GM19023 (cell line): ENCODE results near the gene SLC2A10.

ENCODE experiments used
- ATAC-seq: cut with Tn5 transposase; IDR thresholded peaks from one replicate; pipeline ENCODE4 v1.9.1; 2021; ENCODE audit warnings: mild to moderate bottlenecking, moderate library complexity; ENCODE audit not compliant: unreplicated experiment

Gene SLC2A10

DNA sequence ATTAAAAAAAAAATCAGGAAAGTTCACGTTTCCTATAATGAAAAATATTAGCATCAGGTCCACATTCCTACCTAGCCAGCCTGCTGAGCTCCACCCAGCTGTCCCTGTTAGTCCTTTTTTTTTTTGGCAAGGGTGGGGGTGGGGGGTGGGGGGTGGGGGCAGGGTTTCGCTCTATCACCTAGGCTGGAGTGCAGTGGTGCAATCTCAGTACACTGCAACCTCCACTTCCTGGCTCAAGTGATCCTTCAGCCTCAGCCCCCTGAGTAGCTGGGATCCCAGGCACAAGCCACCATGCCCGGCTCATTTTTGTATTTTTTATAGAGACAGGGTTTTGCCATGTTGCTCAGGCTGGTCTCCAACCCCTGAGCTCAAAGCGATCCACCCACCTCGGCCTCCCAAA is 7.5 kb upstream of the SLC2A10 start:
- no peak for ATAC-seq

- no peak for ATAC-seq
Measured at GRCh38 chr20:46702447-46703203, 6.8 kb upstream of the SLC2A10 start.

- no peak for ATAC-seq
Measured at GRCh38 chr20:46703435-46703834, 6.0 kb upstream of the SLC2A10 start.

GRCh38 chr20:46704714-46705377 is 4.6 kb upstream of the SLC2A10 start:
- ATAC-seq, result no peak

GRCh38 chr20:46705378-46705729 is 4.1 kb upstream of the SLC2A10 start:
- no peak for ATAC-seq

GRCh38 chr20:46706242-46706641 is 3.2 kb upstream of the SLC2A10 start:
- ATAC-seq, result no peak

DNA sequence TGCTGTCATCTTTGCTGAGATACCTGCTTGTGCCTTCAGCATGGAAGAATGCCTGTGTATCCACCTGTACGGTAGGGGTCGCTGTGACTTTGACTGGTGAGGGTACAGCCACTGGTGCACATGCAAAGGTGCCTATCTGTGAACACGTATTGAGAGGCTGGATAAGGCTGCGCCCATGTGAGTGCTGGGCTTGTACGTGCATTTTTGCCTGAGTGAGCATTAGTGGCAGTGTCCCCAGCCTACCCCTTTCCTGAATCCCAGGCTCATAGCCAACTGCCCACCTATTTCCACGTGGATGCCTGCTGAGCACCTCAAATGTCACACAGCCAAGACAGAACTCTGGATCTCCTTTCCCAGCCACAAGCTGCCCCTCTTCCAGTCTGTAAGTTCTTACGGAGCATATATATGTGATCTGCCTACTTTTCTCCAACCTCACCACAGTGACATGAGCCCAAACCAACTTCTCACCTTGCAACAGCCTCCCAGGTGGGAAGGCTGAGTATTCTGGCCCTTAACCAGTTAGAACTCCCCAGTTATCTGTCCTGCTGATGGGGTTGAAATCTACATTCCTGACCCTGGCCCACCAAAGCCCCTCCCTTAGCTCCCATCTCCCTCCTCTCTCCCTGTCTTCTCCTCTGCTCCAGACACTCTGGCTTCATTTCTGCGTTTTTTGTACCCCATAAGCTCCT is 1.1 kb upstream of the SLC2A10 start:
- no peak for ATAC-seq

- ATAC-seq, result no peak
Measured at GRCh38 chr20:46709055-46709458, 392 bp upstream of the SLC2A10 start.

GRCh38 chr20:46710153-46710913 is 884 bp downstream of the SLC2A10 start:
- ATAC-seq, result no peak

- ATAC-seq, result no peak
Measured at GRCh38 chr20:46712056-46712636, 2.7 kb downstream of the SLC2A10 start.

GRCh38 chr20:46713957-46714834 is 4.7 kb downstream of the SLC2A10 start:
- ATAC-seq, result no peak

DNA sequence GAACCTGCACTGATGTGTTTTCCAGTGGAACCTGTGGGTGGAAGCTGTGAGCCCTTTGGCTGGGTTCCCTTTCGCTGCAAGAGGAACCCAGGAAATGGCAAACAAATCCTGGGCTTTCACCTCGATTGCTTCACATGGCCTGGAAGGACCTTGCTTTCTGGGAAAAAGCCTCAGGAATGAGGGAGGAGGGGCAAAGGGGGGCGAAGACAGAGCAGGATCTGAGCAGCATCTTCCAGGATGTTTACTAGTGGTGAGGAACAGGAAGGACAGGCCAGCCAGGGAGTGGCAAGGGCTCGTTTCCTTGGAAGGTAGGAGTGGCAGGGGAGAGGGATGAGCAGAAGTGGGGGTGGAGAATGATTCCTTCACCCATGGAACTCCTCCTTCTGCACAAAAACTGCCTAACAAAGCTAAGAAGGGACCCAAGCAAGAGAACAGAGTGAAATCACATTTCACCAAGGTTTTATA is 5.9 kb downstream of the SLC2A10 start:
- ATAC-seq, result no peak

DNA sequence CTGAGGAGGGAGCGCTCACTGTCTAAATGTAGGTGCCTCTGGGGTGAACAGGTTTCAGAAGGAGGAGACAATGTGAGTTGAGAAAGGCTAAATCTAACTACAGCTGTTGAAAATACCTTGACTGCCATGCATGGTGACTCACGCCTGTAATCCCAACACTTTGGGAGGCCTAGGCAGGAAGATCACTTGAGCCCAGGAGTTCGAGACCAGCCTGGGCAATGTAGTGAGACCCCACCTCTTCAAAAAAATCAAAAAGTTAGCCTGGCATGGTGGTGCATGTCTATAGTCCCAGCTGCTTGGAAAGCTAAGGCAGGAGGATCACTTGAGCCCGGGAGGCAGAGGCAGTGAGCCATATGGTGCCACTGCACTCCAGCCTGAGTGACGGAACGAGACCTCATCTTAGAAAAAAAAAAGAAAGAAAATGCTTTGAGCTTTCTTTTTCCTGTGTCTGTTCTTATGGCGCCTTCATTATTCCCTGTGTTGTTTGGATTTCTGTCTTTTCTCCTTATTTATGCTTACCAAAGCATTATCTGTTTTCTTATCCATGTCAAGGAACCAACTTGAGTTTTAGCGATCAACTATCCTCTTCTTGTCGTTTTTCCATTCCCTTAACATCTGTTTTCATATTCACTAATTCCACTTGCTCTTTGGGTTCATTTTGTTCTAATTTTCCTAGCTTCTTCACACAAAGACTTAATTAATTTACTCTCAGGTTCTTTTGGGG is 8.5 kb downstream of the SLC2A10 start:
- no peak for ATAC-seq

- no peak for ATAC-seq
Measured at GRCh38 chr20:46720019-46720418, 10.6 kb downstream of the SLC2A10 start.

GRCh38 chr20:46720776-46721425 is 11.5 kb downstream of the SLC2A10 start:
- no peak for ATAC-seq

GRCh38 chr20:46721476-46721875 is 12.0 kb downstream of the SLC2A10 start:
- ATAC-seq, result no peak

DNA sequence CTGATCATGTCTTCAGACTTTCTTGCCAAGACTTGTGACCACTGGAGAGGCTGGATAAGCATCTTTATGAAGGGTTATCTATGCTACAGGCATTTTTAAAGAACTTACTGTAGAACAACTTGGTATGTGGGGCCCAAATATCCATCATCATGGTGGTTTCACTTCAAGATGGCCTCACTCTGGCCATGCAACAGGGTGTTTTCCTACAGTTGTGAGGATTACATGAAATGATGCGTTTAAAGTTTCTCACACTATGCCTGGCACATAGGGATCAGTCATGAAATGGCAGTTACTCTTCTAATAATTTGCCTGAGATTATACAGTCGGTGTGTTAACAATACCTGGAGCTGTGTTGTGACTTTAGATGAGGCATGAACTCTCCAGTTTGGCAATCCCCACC is 13.0 kb downstream of the SLC2A10 start:
- no peak for ATAC-seq

- no peak for ATAC-seq
Measured at GRCh38 chr20:46723039-46723438, 13.6 kb downstream of the SLC2A10 start.
